Spinal cord (tissue), 10 donors: ENCODE data around the gene NR1I3. TPM values are rescaled to one million over a fixed set of nuclear protein-coding genes. Genes with fewer than 3 reads are reported as not detected.
"Not testable (repeated sequence)": the region's sequence is repeated elsewhere in the genome, so short reads cannot be mapped to it uniquely, and the experiment has no call there.

ENCODE experiments used
- DNase-seq, 6 donors: peaks; one replicate each; pipeline versions ENCODE4 v3.0.0 to v3.0.0-alpha.2; 2013 to 2015; ENCODE audit warnings: low spot score in 6 of 6, low read depth in 4 of 6
- H3K27ac ChIP-seq: one replicate; pipeline ENCODE4 v1.5.1; 2013; ENCODE audit warnings: low read depth, low read length, control low read depth
- H3K27me3 ChIP-seq: one replicate; pipeline ENCODE4 v1.6.1; 2013; ENCODE audit warnings: low read length; ENCODE audit not compliant: control insufficient read depth, insufficient read depth
- H3K36me3 ChIP-seq: one replicate; pipeline ENCODE4 v1.6.1; 2013; ENCODE audit warnings: low read length; ENCODE audit not compliant: control insufficient read depth, insufficient read depth
- H3K4me1 ChIP-seq: one replicate; pipeline ENCODE4 v1.6.1; 2013; ENCODE audit warnings: low read length; ENCODE audit not compliant: control insufficient read depth, insufficient read depth
- H3K4me3 ChIP-seq: one replicate; pipeline ENCODE4 v1.5.1; 2013; ENCODE audit warnings: low read depth, low read length, control low read depth
- H3K9me3 ChIP-seq: one replicate; pipeline ENCODE4 v1.6.1; 2013; ENCODE audit warnings: low read length; ENCODE audit not compliant: control insufficient read depth, insufficient read depth
- WGBS: methylation state at CpG from one replicate; pipeline ENCODE4 v1.1.5; 2013; ENCODE audit warnings: missing lambda C conversion rate; ENCODE audit not compliant: insufficient coverage; 5-methylcytosine and 5-hydroxymethylcytosine counted together
- polyA plus RNA-seq, 2 donors: library from polyadenylated mRNA; unstranded; fragments of 120-200 nt; gene quantifications; one replicate each; pipeline ENCODE4 v1.2.1, GENCODE V29; 2013; ENCODE audit not compliant: insufficient read length in 2 of 2
- total RNA-seq, 2 donors: library from RNA; depleted of rRNA in 1 of 2; stranded (reverse); fragments of 120-200 nt in 1 of 2; fragments of >200 nt in 1 of 2; gene quantifications; one replicate each; pipeline versions ENCODE4 v1.2.3 to v1.2.4, GENCODE V29; 2013 to 2014
- donor health status: healthy.

Gene NR1I3
- total and polyA plus RNA-seq, 4 donors: 4.2 to 5.9 TPM; not detected in 2

- Histone ChIP-seq H3K4me3 (no peak overlapping the region), H3K27me3 (no peaks in the 10 kb centered on the region), H3K4me1 (peaks cover 4% of the 10 kb centered on the region), H3K27ac (no peak overlapping the region), H3K9me3 (no peaks in the 10 kb centered on the region), H3K36me3 (no peaks in the 10 kb centered on the region)
- WGBS: no CpG with 5 or more reads among the region's 3 CpGs
- peak in 1 of 6 donors; percentile 67 for DNase-seq
These were observed 28.2 kb upstream of the NR1I3 start for GRCh38 chr1:161266202-161266601.

- no peak for DNase-seq
These were observed 27.3 kb upstream of the NR1I3 start for GRCh38 chr1:161265305-161265704.

GRCh38 chr1:161261261-161262235 is 23.5 kb upstream of the NR1I3 start:
- 84% methylated on average over 7 of the region's 12 CpGs for WGBS
- Histone ChIP-seq H3K27me3 (peaks cover 10% of the 10 kb centered on the region), H3K36me3 (no peaks in the 10 kb centered on the region), H3K9me3 (no peaks in the 10 kb centered on the region), H3K4me3 (peak overlapping the region; percentile 0), H3K4me1 (peaks cover 13% of the 10 kb centered on the region), H3K27ac (no peak overlapping the region)
- peak in 3 of 6 donors; percentile 10 to 91 (median 35) for DNase-seq

More at GRCh38 chr1:161265305-161265704, 27.3 kb upstream of the NR1I3 start:
- no peak overlapping the region for H3K27ac ChIP-seq
- 89% methylated on average over 2 of the region's 5 CpGs for WGBS
- no peaks in the 10 kb centered on the region for H3K27me3 ChIP-seq
- no peak overlapping the region for H3K4me3 ChIP-seq
- no peaks in the 10 kb centered on the region for H3K9me3 ChIP-seq
- H3K4me1 ChIP-seq: peaks cover 8% of the 10 kb centered on the region
- H3K36me3 ChIP-seq: no peaks in the 10 kb centered on the region

GRCh38 chr1:161260376-161261260 is 22.6 kb upstream of the NR1I3 start:
- Histone ChIP-seq H3K27ac (no peak overlapping the region), H3K4me1 (peaks cover 13% of the 10 kb centered on the region), H3K36me3 (no peaks in the 10 kb centered on the region), H3K27me3 (peaks cover 10% of the 10 kb centered on the region), H3K4me3 (no peak overlapping the region), H3K9me3 (no peaks in the 10 kb centered on the region)
- WGBS: 40% methylated on average over 3 of the region's 9 CpGs
- DNase-seq: peak in 1 of 6 donors; percentile 17

GRCh38 chr1:161259765-161260164 is 21.8 kb upstream of the NR1I3 start:
- Histone ChIP-seq H3K4me3 (peak overlapping the region; percentile 56), H3K4me1 (peaks cover 13% of the 10 kb centered on the region), H3K27ac (no peak overlapping the region), H3K9me3 (no peaks in the 10 kb centered on the region), H3K27me3 (peaks cover 10% of the 10 kb centered on the region), H3K36me3 (no peaks in the 10 kb centered on the region)
- WGBS: no CpG with 5 or more reads among the region's 1 CpG
- no peak for DNase-seq

DNA sequence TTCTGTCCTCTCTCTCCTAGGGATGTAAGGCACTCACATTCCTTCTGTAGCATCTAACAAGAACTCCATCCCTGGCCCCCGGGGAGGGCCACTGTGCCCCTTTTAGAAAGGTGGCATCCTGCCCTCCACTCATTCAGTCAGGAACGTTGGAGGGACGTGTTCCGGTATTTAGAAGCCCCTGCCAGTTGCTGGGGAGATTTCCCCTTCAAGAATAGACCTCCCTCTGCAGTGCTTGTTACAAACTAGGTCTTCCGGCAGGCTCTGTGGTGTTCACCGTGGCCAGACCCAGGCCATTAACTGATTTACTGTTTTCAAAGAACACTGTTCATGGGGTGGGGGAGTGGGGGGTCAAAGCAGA is 21.3 kb upstream of the NR1I3 start:
- H3K4me3 ChIP-seq: peak overlapping the region; percentile 56

GRCh38 chr1:161258439-161259344 is 20.7 kb upstream of the NR1I3 start, which contains the start of gene PCP4L1:
Gene PCP4L1 (plus strand): TSS chr1:161258745. CDS start chr1:161258975, 230 bp downstream.
- H3K27me3 ChIP-seq: peaks cover 10% of the 10 kb centered on the region
- H3K4me3 ChIP-seq: peak within 1 kb of the TSS; percentile 56
- peak; percentile 69 to 98 (median 80) for DNase-seq
- under 1% methylated on average over 55 of the region's 62 CpGs for WGBS
- no peak within 1 kb of the TSS for H3K27ac ChIP-seq
- no peaks in the 10 kb centered on the region for H3K9me3 ChIP-seq
- no peaks in the 10 kb centered on the region for H3K36me3 ChIP-seq
- peaks cover 13% of the 10 kb centered on the region for H3K4me1 ChIP-seq

More for the DNA sequence above, 21.3 kb upstream of the NR1I3 start:
- Histone ChIP-seq H3K9me3 (no peaks in the 10 kb centered on the region), H3K4me1 (peaks cover 13% of the 10 kb centered on the region), H3K27ac (no peak overlapping the region), H3K27me3 (peaks cover 10% of the 10 kb centered on the region), H3K36me3 (no peaks in the 10 kb centered on the region)
- 0% methylated on average over 3 of the region's 6 CpGs for WGBS
- peak in 2 of 6 donors; percentile 10 to 52 for DNase-seq

DNA sequence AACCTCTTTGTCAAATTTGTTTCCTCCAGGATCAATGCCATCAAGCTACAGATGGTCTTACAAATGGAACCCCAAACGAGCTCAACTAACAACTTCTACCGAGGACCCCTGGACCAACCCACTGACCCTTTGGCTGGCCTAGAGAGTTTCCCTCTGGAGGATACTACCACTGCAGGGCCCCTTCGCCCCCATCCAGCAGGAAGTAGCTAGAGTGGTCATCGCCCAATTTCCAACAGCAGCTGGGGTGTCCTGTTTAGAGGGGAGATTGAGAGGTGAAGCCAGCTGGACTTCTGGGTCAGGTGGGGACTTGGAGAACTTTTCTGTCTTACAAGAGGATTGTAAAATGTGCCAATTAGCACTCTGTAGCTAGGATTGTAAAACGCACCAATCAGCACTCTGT is 19.1 kb upstream of the NR1I3 start:
- 95% methylated on average over 4 of the region's 5 CpGs for WGBS
- H3K4me3 ChIP-seq: not testable (repeated sequence)

More for the DNA sequence above, 19.1 kb upstream of the NR1I3 start:
- not testable (repeated sequence) for H3K36me3 ChIP-seq, DNase-seq, H3K27ac ChIP-seq, H3K27me3 ChIP-seq, H3K9me3 ChIP-seq
- H3K4me1 ChIP-seq: peaks cover 13% of the 10 kb centered on the region
